ENCODE results near the gene PLXNB1. TPM values are rescaled to one million over a fixed set of nuclear protein-coding genes. Genes with fewer than 3 reads are reported as not detected.
A peak's percentile ranks its signal among the peaks of the same experiment; 100 is the strongest.

Gene PLXNB1
- total and polyA plus RNA-seq, 2 experiments from 2014 or later = 49.0 to 144 TPM

DNA sequence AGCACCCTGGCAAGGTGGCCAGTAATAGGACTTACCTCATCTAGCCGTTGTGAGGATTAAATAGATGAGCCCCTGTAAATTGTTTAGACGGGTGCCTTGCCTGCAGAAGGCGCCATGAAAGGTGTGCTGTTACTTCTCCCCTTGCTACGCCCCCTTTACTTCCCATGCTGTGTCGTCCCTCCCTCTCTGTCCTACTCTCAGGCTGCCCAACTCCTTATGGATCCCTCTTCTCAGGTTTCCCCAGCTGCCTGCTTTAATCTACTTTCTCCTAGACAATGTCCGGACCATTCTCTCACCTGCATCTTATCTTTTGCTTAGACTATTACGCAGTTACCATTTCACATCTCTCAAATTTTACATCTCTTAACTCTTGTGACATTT, 59.6 kb downstream of the PLXNB1 start (continued):
- TF ChIP-seq, protein P1, sequence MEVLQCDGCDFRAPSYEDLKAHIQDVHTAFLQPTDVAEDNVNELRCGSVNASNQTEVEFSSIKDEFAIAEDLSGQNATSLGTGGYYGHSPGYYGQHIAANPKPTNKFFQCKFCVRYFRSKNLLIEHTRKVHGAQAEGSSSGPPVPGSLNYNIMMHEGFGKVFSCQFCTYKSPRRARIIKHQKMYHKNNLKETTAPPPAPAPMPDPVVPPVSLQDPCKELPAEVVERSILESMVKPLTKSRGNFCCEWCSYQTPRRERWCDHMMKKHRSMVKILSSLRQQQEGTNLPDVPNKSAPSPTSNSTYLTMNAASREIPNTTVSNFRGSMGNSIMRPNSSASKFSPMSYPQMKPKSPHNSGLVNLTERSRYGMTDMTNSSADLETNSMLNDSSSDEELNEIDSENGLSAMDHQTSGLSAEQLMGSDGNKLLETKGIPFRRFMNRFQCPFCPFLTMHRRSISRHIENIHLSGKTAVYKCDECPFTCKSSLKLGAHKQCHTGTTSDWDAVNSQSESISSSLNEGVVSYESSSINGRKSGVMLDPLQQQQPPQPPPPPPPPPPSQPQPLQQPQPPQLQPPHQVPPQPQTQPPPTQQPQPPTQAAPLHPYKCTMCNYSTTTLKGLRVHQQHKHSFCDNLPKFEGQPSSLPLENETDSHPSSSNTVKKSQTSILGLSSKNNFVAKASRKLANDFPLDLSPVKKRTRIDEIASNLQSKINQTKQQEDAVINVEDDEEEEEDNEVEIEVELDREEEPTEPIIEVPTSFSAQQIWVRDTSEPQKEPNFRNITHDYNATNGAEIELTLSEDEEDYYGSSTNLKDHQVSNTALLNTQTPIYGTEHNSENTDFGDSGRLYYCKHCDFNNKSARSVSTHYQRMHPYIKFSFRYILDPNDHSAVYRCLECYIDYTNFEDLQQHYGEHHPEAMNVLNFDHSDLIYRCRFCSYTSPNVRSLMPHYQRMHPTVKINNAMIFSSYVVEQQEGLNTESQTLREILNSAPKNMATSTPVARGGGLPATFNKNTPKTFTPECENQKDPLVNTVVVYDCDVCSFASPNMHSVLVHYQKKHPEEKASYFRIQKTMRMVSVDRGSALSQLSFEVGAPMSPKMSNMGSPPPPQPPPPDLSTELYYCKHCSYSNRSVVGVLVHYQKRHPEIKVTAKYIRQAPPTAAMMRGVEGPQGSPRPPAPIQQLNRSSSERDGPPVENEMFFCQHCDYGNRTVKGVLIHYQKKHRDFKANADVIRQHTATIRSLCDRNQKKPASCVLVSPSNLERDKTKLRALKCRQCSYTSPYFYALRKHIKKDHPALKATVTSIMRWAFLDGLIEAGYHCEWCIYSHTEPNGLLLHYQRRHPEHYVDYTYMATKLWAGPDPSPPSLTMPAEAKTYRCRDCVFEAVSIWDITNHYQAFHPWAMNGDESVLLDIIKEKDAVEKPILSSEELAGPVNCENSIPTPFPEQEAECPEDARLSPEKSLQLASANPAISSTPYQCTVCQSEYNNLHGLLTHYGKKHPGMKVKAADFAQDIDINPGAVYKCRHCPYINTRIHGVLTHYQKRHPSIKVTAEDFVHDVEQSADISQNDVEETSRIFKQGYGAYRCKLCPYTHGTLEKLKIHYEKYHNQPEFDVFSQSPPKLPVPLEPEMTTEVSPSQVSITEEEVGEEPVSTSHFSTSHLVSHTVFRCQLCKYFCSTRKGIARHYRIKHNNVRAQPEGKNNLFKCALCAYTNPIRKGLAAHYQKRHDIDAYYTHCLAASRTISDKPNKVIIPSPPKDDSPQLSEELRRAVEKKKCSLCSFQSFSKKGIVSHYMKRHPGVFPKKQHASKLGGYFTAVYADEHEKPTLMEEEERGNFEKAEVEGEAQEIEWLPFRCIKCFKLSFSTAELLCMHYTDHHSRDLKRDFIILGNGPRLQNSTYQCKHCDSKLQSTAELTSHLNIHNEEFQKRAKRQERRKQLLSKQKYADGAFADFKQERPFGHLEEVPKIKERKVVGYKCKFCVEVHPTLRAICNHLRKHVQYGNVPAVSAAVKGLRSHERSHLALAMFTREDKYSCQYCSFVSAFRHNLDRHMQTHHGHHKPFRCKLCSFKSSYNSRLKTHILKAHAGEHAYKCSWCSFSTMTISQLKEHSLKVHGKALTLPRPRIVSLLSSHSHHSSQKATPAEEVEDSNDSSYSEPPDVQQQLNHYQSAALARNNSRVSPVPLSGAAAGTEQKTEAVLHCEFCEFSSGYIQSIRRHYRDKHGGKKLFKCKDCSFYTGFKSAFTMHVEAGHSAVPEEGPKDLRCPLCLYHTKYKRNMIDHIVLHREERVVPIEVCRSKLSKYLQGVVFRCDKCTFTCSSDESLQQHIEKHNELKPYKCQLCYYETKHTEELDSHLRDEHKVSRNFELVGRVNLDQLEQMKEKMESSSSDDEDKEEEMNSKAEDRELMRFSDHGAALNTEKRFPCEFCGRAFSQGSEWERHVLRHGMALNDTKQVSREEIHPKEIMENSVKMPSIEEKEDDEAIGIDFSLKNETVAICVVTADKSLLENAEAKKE (CRISPR knock-in tag; IDR thresholded peaks at IDR 0.05) = no peak

DNA sequence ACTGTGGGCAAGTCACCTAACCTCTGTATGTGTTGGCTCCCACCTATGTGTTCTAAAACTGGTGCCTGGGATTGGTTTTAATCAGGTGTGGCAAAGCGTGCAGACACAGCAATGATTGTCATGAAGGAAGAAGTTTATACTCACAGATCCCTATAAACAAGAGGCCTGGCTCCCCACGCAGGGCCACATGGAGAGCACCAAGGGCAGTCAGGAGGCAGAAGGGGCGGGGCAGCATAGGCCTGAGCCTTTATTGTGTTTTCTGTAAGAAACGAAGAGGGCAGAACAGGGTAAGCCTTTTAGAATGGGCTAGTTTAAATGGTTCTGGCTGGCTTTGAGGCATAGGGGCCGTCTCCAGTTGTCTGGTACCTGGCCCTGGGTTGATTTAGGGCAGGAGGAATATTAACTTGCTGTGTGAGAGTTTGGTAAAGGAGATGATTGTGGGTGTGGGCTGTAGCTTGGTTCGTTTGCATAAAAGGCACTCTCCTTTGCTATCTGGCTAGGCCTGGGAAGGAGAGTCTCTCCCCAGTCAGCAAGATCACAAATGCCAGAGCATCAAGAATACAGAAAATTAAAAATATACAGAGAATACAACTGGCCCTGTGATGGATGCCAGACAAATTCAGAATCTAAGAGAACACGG, 60.1 kb downstream of the PLXNB1 start:
- H3K27ac Mint-ChIP-seq = no peak overlapping the region
- peaks cover 3% of the 10 kb centered on the region for H3K27me3 Mint-ChIP-seq (ENCODE audit: insufficient read depth, low read depth, poor library complexity)
- no peaks in the 10 kb centered on the region for H3K79me2 ChIP-seq (replicated peaks; ENCODE audit: insufficient read depth)
- H3K36me3 Mint-ChIP-seq (ENCODE audit: low read depth) = no peaks in the 10 kb centered on the region
- no peaks in the 10 kb centered on the region; the same call in 2 of the 3 replicates for H3K9me3 Mint-ChIP-seq
- H3K4me3 ChIP-seq = no peak overlapping the region
- H3K9me2 ChIP-seq (ENCODE audit: insufficient read depth) = no peaks in the 10 kb centered on the region
- H3F3A ChIP-seq (replicated peaks; ENCODE audit: low read depth) = no peaks in the 10 kb centered on the region
- peaks cover 18% of the 10 kb centered on the region for H3K4me1 Mint-ChIP-seq
- no peaks in the 10 kb centered on the region for H3K36me3 ChIP-seq (ENCODE audit: insufficient read depth)
- no peaks in the 10 kb centered on the region for H3K27me3 ChIP-seq (ENCODE audit: insufficient read depth)
- H2AFZ ChIP-seq = peak overlapping the region; percentile 83
- no peaks in the 10 kb centered on the region for H4K20me1 ChIP-seq (replicated peaks; ENCODE audit: insufficient read depth)
- H3K27ac ChIP-seq (ENCODE audit: low read depth) = no peak overlapping the region
- ATAC-seq (peak; percentile 79), DNase-seq (ENCODE audit: low spot score) (peak; percentile 32)
- H3K4me2 ChIP-seq = 0 out of 2 replicates have a peak overlapping the region, but pooled peaks have one; percentile 55
- no peak overlapping the region for H3K4me3 Mint-ChIP-seq
- H3K4me1 ChIP-seq (ENCODE audit: insufficient read depth) = peaks cover 9% of the 10 kb centered on the region; the same call in 1 of the 2 replicates
- no peak for TF ChIP-seq ZNF114 (CRISPR knock-in tag; IDR thresholded peaks at IDR 0.05)
- TF ChIP-seq STAT1 (IDR thresholded peaks at IDR 0.05; ENCODE audit: unreplicated experiment) = no peak
- TF ChIP-seq, protein P1 (CRISPR knock-in tag; IDR thresholded peaks at IDR 0.05) = no peak
- TF ChIP-seq, protein P2, sequence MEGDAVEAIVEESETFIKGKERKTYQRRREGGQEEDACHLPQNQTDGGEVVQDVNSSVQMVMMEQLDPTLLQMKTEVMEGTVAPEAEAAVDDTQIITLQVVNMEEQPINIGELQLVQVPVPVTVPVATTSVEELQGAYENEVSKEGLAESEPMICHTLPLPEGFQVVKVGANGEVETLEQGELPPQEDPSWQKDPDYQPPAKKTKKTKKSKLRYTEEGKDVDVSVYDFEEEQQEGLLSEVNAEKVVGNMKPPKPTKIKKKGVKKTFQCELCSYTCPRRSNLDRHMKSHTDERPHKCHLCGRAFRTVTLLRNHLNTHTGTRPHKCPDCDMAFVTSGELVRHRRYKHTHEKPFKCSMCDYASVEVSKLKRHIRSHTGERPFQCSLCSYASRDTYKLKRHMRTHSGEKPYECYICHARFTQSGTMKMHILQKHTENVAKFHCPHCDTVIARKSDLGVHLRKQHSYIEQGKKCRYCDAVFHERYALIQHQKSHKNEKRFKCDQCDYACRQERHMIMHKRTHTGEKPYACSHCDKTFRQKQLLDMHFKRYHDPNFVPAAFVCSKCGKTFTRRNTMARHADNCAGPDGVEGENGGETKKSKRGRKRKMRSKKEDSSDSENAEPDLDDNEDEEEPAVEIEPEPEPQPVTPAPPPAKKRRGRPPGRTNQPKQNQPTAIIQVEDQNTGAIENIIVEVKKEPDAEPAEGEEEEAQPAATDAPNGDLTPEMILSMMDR (conservative IDR thresholded peaks at IDR 0.05; ENCODE audit: low read depth in 2 of 2) = no peak
- TF ChIP-seq POLR2AphosphoS5 (IDR thresholded peaks at IDR 0.05; ENCODE audit: low read depth) = no peak
- TF ChIP-seq EZH2 (IDR thresholded peaks at IDR 0.05; ENCODE audit: low read depth, unreplicated experiment) = no peak
- no peak for TF ChIP-seq NANOG (IDR thresholded peaks at IDR 0.05; ENCODE audit: borderline replicate concordance)

Data from GM23338 (cell line).